IMR-90 (cell line): ENCODE measurements around the gene TMC8. TPM values are rescaled to one million over a fixed set of nuclear protein-coding genes. Genes with fewer than 3 reads are reported as not detected.

Experiments used
- ATAC-seq: fragments of 200-7000 bp; cut with Tn5 transposase; 2 replicates; pipeline ENCODE4 v1.9.1; 2020; ENCODE audit warnings: low read depth, mild to moderate bottlenecking, moderate library complexity
- BruUV-seq: library from RNA; stranded (reverse); fragments of 400-500 nt; replicated peaks from 2 replicates; lab custom pipeline; 2021; lab: Mats Ljungman, UMichigan
- CTCF ChIA-PET: fragments of 300-600 bp; formaldehyde crosslinking; extraction: SDS; loops from one replicate; lab custom pipeline; 2021; ENCODE audit warnings: antibody characterized with exemption; lab: Yijun Ruan, JAX
- POLR2A ChIA-PET: fragments of 300-600 bp; sonication (Branson Sonifier 250); formaldehyde crosslinking; loops from one replicate; lab custom pipeline; 2022; ENCODE audit warnings: antibody characterized with exemption; ENCODE audit not compliant: unreplicated experiment; lab: Charles Lee
- DNase-seq: peaks from one replicate; pipeline ENCODE4 v3.0.0; 2013
- H2AFZ ChIP-seq: replicated peaks from 2 replicates; pipeline ENCODE3; 2013; ENCODE audit warnings: low read length, mild to moderate bottlenecking; ENCODE audit not compliant: poor library complexity
- H2AK5ac ChIP-seq: 2 replicates; pipeline ENCODE4 v1.6.1; 2013; ENCODE audit warnings: low read depth, low read length, inconsistent platforms
- H2AK9ac ChIP-seq: replicated peaks from 2 replicates; pipeline ENCODE3; 2013; ENCODE audit warnings: mild to moderate bottlenecking, low read depth, low read length, moderate library complexity; ENCODE audit not compliant: poor library complexity
- H2BK120ac ChIP-seq: 2 replicates; pipeline ENCODE4 v1.6.1; 2013; ENCODE audit warnings: low read depth, low read length, inconsistent platforms
- H2BK15ac ChIP-seq: 3 replicates; pipeline ENCODE4 v1.6.1; 2013; ENCODE audit warnings: low read depth, low read length, inconsistent platforms
- H2BK20ac ChIP-seq: 2 replicates; pipeline ENCODE4 v1.6.1; 2013; ENCODE audit warnings: low read depth, mild to moderate bottlenecking, inconsistent platforms, low read length, moderate library complexity
- H2BK5ac ChIP-seq: 2 replicates; pipeline ENCODE4 v1.6.1; 2013; ENCODE audit warnings: mild to moderate bottlenecking, low read depth, low read length, inconsistent platforms; ENCODE audit not compliant: poor library complexity, severe bottlenecking
- H3K14ac ChIP-seq: replicated peaks from 2 replicates; pipeline ENCODE4 v1.6.1; 2013; ENCODE audit warnings: low read depth, low read length, inconsistent platforms
- H3K18ac ChIP-seq: 2 replicates; pipeline ENCODE4 v1.6.1; 2013; ENCODE audit warnings: low read depth, low read length, control low read depth
- H3K23ac ChIP-seq: 2 replicates; pipeline ENCODE4 v1.6.1; 2013; ENCODE audit warnings: low read depth, low read length, inconsistent platforms
- H3K27ac ChIP-seq: 2 replicates; pipeline ENCODE4 v1.5.1; 2013; ENCODE audit warnings: mild to moderate bottlenecking, control low read depth, low read length; ENCODE audit not compliant: insufficient read depth
- H3K27me3 ChIP-seq: 2 replicates; pipeline ENCODE4 v1.6.1; 2013; ENCODE audit warnings: low read length; ENCODE audit not compliant: control insufficient read depth, insufficient read depth
- H3K36me3 ChIP-seq: 2 replicates; pipeline ENCODE4 v1.6.1; 2013; ENCODE audit warnings: low read length, mixed read lengths; ENCODE audit not compliant: control insufficient read depth, insufficient read depth
- H3K4ac ChIP-seq: 2 replicates; pipeline ENCODE4 v1.6.1; 2013; ENCODE audit warnings: low read depth, low read length, inconsistent platforms
- H3K4me1 ChIP-seq: 2 replicates; pipeline ENCODE4 v1.6.1; 2013; ENCODE audit warnings: low read length, mixed read lengths; ENCODE audit not compliant: control insufficient read depth, insufficient read depth
- H3K4me2 ChIP-seq: 2 replicates; pipeline ENCODE4 v1.6.1; 2013; ENCODE audit warnings: low read depth, mild to moderate bottlenecking, control low read depth, low read length, moderate library complexity
- H3K4me3 ChIP-seq: 2 replicates; pipeline ENCODE4 v1.5.1; 2013; ENCODE audit warnings: low read depth, mild to moderate bottlenecking, control low read depth, low read length, moderate library complexity; ENCODE audit not compliant: insufficient read depth
- H3K56ac ChIP-seq: 2 replicates; pipeline ENCODE4 v1.6.1; 2013; ENCODE audit warnings: low read length, inconsistent platforms; ENCODE audit not compliant: insufficient read depth; ENCODE audit errors: extremely low read depth
- H3K79me1 ChIP-seq, 2 experiments: 2 replicates each; pipeline ENCODE4 v1.6.1; 2013; ENCODE audit warnings: low read length in 2 of 2, inconsistent platforms in 1 of 2, low read depth in 1 of 2
- H3K9ac ChIP-seq: 2 replicates; pipeline ENCODE4 v1.6.1; 2013; ENCODE audit warnings: low read depth, low read length, control low read depth
- H3K9me1 ChIP-seq: 2 replicates; pipeline ENCODE4 v1.6.1; 2013; ENCODE audit warnings: low read length, inconsistent platforms; ENCODE audit not compliant: insufficient read depth
- H3K9me3 ChIP-seq: 2 replicates; pipeline ENCODE4 v1.6.1; 2013; ENCODE audit warnings: low read length; ENCODE audit not compliant: control insufficient read depth, insufficient read depth
- H4K20me1 ChIP-seq: 2 replicates; pipeline ENCODE4 v1.6.1; 2013; ENCODE audit warnings: low read length, inconsistent platforms; ENCODE audit not compliant: insufficient read depth
- H4K5ac ChIP-seq: 2 replicates; pipeline ENCODE4 v1.6.1; 2013; ENCODE audit warnings: mild to moderate bottlenecking, low read depth, low read length, control low read depth
- H4K8ac ChIP-seq, 2 experiments: 2 replicates each; pipeline ENCODE4 v1.6.1; 2013; ENCODE audit warnings: low read depth in 2 of 2, low read length in 2 of 2, control low read depth in 1 of 2, inconsistent platforms in 1 of 2
- H4K91ac ChIP-seq: 2 replicates; pipeline ENCODE4 v1.6.1; 2013; ENCODE audit warnings: low read depth, low read length, inconsistent platforms; ENCODE audit not compliant: insufficient read depth
- CTCF ChIP-seq: conservative IDR thresholded peaks from 2 replicates; pipeline ENCODE4 v1.5.1; 2012; ENCODE audit warnings: mild to moderate bottlenecking, low read depth, low read length, improper control_type of control experiment
- NFE2L2 ChIP-seq: fragments of 150-350 bp; IDR thresholded peaks from 2 replicates; pipeline ENCODE4 v1.6.1; 2016; ENCODE audit warnings: low read depth, mild to moderate bottlenecking, low read length
- WGBS, 2 experiments: methylation state at CpG; one replicate each; pipeline versions ENCODE4 v1.1.5 to v1.1.7; 2013; ENCODE audit warnings: missing lambda C conversion rate in 2 of 2; ENCODE audit not compliant: insufficient read length in 1 of 2; ENCODE audit errors: extremely low coverage in 2 of 2; 5-methylcytosine and 5-hydroxymethylcytosine counted together
- dilution Hi-C: fragments of 300-500 bp; cut with HindIII; formaldehyde crosslinking; loops from one replicate; pipeline ENCODE4 v1.14.3; 2018; ENCODE audit warnings: low sequenced_read_pairs; ENCODE audit not compliant: unreplicated experiment
- in situ Hi-C: fragments of 300-500 bp; cut with MboI; formaldehyde crosslinking; loops from 3 replicates; pipeline ENCODE4 v1.14.3; 2019; ENCODE audit warnings: low sequenced_read_pairs, inconsistent platforms, mixed read lengths
- intact Hi-C: fragments of 100-400 bp; cut with micrococcal nuclease; formaldehyde crosslinking; loops from 2 replicates; pipeline ENCODE4 v1.10.0; 2022
- polyA plus RNA-seq, 3 experiments: library from polyadenylated mRNA; depleted of rRNA; stranded (reverse); fragments of >200 nt; gene quantifications; 2 replicates each; pipeline ENCODE4 v1.2.3, GENCODE V29; 2012; ENCODE audit warnings: low replicate concordance in 1 of 3
- total RNA-seq: library from RNA; depleted of rRNA; stranded (reverse); fragments of >200 nt; gene quantifications from 2 replicates; pipeline ENCODE4 v1.2.3, GENCODE V29; 2012

The TMC8 gene
- total and polyA plus RNA-seq, 2 of the 4 experiments (the other 2 are of a cell fraction), result not detected

GRCh38 chr17:78117027-78117981, 13.3 kb upstream of the TMC8 start:
- H3K4me3 ChIP-seq, result no peak overlapping the region
- H3K4ac ChIP-seq, result no peak overlapping the region
- DNase-seq (no peak), ATAC-seq (0 out of 2 replicates have a peak, but pooled peaks have one; percentile 24)
- dilution Hi-C loops (no loop called here), intact Hi-C loops (no loop called here), in situ Hi-C loops (loop anchor here (10.0 kb wide), 2 partner anchors 127 to 307 kb away; no protein-coding TSS in a partner anchor)
- no peak overlapping the region for H3K56ac ChIP-seq
- H3K9ac ChIP-seq, result no peak overlapping the region
- H3K4me2 ChIP-seq, result no peak overlapping the region
- no peak overlapping the region for H3K23ac ChIP-seq
- H3K36me3 ChIP-seq, result no peaks in the 10 kb centered on the region
- no peak overlapping the region for H3K18ac ChIP-seq
- no peak overlapping the region for H2BK120ac ChIP-seq
- no peak overlapping the region for H3K27ac ChIP-seq
- H2AK9ac ChIP-seq, result no peak overlapping the region
- H4K20me1 ChIP-seq, result no peaks in the 10 kb centered on the region; the same call in 1 of the 2 replicates
- no peak overlapping the region for H2BK5ac ChIP-seq
- H3K9me1 ChIP-seq, result no peaks in the 10 kb centered on the region
- H2BK20ac ChIP-seq, result no peak overlapping the region
- 76% methylated on average over 7 of the region's 41 CpGs; no CpG with 5 or more reads in 1 of the 2 experiments for WGBS, 2 experiments
- no TSS peak for BruUV-seq
- H3K79me1 ChIP-seq, result no peaks in the 10 kb centered on the region
- no peak overlapping the region for H4K8ac ChIP-seq
- ChIA-PET CTCF (no interaction called here), POLR2A (no interaction called here)
- H3K4me1 ChIP-seq, result no peaks in the 10 kb centered on the region
- no peak overlapping the region for H4K5ac ChIP-seq
- peak overlapping the region; percentile 23 for H2AFZ ChIP-seq
- TF ChIP-seq NFE2L2, result no peak
- TF ChIP-seq CTCF, result 0 out of 2 replicates have a peak, but pooled peaks have one; percentile 14
- no peak overlapping the region for H4K91ac ChIP-seq
- H3K27me3 ChIP-seq, result peaks cover 12% of the 10 kb centered on the region; the same call in 1 of the 2 replicates
- no peak overlapping the region for H2BK15ac ChIP-seq
- no peak overlapping the region for H2AK5ac ChIP-seq
- no peaks in the 10 kb centered on the region for H3K9me3 ChIP-seq
- H3K14ac ChIP-seq, result no peak overlapping the region
